Midbrain (tissue), 1 donor: Measurements from ENCODE around the gene NFIA.

ENCODE experiments used
- DNase-seq: peaks from one replicate; lab custom pipeline; 2025; lab: John Stamatoyannopoulos, UW

Gene NFIA

DNA sequence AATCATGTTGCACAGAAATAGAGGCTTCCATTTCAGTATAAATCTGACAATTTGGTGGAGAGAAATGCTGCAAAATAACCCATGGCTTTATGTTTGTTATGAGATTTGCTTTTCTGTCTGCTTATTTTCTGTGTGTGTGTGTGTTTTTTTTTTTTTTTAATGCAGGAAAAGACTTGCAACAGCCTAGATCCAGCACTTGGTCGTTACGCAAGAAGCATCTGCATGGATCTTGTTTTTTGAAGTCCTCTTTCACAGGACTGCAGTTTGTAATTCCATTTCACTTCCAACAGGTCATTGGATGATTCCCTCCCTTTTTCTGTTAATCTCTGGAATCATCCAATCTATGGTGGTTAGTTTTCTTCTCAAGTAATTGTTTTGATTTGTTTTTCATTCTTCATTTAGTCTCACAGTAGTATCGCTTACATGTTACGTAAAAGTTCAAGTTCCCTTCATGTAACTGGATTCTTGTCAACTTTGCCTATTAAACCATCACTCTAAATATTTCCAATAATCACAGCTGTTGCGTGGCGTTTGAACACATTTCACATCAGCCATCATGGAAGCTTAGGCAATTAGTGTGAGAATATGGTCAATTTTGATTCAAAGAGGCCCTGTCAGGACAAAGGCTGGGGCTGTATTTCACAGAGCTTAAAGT, 312.9 kb downstream of the NFIA start:
- no peak for DNase-seq

DNA sequence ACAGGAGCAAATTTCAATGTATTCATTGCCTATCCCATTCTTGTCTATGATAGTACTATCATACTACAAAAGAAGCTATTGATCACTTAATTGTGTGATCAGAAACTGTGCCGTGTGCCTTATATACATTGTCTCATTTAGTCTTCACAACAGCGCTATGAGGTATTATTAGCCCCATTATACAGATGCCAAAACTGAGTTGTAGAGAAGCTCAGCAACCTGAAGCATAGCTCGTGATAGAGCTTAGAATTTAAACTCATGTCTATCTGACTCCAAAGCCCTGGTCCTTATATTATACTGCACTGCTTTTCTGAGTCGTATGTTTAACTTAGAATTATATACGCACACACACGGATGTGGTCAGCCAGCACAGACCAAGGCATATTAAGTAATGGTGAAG, 315.1 kb downstream of the NFIA start:
- DNase-seq, result no peak

DNA sequence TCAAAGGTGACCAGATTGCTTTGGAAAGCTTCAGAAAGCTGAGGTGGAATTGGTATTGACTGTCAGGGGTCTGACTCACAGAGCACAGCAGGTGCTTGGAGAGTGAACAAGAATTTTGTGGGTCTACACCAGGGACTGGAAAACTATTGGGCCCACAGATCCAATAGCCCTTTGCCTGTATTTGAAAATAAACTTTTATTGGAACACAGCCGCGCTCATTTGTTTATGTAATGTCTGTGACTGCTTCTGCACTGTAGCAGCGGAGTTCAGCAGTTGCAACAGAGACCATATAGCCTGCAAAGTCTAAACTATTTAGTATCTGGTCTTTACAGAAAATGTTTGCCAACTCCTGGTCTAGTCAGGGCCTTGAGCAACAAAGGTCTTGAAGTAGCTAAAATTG, 315.6 kb downstream of the NFIA start:
- DNase-seq, result no peak

DNA sequence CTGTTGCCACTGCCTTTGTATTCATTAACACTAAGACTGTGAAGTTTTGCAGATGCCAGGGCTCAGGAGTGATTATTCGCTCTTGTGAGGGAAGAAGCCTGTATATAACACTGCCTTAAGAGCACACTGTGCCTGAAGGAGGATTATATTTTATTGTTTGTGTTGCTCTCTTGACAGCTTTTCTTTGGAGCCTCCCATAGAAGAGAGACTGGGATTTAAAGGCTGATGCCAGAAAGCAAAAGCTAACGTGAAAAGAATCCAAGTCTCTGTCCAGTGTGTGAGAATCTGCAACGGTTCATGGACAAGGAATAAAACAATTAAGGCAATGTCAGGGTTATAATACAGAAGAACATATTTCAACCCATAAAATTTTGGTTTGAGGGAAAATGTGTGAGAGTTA, 316.8 kb downstream of the NFIA start:
- no peak for DNase-seq

DNA sequence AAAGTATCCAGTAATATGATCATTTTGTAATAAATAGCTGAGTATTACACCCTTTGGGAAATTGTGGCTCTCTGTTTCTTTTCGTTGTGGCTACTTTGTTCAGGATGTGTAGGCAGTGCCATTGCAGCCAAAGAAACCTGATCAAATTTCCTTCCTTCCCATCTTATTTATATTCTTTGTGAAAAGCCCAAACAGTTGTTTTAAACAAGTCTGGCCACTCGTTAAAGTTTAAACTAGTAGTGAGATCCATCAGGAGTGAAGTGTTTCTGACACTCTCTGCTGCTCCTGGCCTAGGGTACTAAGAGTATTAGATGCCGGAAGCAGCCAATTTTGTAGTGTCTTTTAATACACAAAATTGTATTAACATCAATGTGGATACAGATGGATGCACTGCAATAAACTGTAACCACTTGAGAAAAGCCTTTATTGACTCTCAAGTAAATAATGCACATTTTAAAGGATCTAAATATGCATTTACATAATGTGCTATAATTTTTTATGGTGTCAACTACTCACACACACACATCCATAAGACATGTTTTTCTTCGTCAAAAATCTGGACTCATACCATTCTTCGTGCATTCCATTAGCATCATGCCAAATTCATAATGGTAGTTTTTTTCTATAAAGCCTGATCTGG, 317.9 kb downstream of the NFIA start:
- no peak for DNase-seq

DNA sequence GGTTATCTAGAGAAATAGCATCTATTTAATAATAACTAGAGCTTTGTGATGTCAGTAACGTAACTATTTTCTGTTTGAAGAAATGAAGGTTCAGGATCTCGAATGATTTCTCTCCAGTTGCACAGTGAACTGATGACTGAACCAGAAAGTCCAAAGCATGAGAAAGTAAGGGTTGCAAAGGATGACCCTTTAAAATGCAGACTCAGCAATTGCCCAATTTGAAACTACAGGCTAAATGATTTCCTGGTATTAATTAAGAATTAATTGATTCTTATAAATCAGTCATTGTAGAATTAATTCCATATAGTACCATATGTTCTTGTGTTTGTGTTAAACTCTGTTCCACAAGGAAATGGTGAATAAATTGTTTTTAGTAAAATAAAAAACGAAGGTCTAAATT, 318.6 kb downstream of the NFIA start:
- DNase-seq, result no peak

DNA sequence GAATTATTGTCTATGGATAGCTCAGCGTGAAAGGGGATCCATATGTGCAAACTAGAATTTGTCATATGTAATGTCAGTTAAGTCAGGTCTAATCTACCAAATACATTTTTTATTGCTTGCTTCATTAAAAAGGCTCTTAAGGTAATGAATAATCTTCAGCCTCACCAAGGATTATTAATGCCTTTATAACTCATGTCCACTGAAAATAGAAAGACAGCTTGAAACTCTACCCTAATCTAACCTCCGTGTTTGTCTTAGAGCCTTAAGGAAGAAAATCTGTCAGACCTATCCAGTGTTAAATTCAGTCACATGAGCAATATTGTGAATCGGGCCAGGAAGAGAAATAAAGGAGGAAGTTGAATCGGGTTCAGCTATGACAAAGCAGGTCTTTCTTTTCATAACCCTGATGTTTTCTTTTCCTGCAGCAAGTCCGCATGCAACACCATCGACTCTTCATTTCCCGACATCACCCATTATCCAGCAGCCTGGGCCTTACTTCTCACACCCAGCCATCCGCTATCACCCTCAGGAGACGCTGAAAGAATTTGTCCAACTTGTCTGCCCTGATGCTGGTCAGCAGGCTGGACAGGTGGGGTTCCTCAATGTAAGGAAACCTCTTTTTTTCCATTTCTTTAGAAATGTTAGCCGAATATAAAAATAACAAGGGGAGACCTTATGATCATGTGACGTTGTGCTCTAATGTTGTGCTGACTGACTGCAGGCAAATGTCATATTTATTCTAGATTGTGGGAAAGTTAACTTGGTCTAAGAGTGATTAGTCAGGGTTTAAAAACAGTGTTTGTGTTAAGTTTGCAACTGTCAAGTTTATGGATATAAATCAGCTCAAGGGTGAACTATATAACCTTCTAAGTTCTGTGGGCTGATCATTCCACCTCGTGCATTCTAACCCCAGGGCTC, 321.6 kb downstream of the NFIA start:
- no peak for DNase-seq

DNA sequence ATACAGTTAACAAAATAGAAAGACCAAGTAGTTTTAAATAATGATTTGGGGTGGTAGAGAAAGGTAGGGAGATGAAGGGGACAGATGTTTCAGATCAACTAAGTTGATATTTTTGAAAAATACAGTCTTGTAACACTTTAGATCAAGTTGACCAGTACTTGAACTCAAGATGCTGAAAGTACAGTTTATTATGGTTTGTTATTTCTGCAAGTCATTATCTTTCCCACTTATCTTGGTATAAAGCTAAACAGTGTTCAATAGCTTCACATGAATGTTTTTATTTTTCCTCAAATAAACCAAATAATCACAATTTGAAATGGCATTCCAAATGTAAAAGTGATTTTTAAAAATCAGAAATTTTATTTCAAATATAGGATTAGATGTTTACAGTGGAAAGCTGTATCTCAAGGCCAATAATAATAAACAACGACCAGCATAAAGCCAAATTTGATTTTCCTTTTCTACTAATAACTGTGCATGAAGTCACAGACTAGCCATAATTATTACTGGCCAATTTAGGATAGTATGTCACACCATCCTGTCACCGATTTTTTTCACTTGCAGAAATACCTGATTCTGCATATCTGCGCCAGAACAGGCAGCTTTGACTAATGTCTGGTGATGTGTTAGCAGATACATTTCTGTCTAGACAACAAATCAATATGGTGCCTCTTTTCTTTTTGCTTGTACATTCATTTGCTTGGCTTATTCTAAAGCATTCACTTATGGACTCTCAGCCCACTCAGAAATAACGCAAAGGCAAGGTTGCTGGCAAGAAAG, 322.4 kb downstream of the NFIA start:
- no peak for DNase-seq

DNA sequence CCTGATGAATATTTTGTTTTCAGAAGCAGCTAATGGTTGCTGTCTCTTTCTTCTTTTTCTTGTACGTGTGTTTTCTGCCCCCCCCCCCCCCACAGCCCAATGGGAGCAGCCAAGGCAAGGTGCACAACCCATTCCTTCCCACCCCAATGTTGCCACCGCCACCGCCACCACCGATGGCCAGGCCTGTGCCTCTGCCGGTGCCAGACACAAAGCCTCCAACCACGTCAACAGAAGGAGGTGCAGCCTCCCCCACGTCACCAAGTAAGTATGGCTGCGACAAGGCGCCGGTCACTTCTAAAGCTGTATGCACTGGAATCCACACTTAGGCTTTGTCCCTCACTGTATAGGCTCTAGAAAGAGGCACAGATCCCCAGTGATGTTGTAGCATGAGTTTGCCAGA, 324.1 kb downstream of the NFIA start:
- no peak for DNase-seq

DNA sequence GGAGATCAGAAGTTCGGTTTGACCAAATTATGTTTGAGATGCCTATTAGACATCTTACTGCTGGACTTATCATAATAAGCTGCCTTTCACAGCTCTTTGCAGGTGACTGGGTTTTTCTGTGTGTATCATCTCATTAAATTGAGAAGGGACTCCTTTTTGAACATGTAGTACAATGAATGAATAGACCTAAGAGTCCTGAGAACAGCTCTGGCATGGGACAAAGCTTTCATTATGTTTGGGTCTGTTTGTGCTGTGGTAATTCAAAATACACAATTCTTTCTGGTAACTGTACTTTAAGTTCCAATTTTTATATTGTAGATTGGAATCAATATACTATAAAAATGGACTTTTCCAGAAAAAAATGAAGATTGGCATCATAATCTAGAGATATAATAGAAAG, 330.2 kb downstream of the NFIA start:
- DNase-seq, result no peak

DNA sequence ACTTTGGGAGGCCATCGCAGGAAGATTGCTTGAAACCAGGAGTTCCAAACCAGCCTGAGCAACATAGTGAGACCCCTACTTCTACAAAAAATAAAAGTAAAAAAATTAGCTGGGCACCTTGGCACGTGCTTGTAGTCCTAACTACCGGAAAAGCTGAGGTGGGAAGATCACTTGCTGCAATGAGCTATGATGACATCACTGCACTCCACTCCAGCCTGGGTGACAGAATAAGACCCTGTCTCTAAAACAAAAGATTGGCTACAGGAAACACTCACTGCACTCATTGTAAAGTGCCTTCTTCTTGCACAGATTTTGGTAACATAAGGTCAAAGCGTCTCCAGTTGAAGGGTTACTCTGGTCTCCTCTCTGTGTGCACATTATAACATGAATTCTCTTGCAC, 336.8 kb downstream of the NFIA start:
- DNase-seq, result no peak

DNA sequence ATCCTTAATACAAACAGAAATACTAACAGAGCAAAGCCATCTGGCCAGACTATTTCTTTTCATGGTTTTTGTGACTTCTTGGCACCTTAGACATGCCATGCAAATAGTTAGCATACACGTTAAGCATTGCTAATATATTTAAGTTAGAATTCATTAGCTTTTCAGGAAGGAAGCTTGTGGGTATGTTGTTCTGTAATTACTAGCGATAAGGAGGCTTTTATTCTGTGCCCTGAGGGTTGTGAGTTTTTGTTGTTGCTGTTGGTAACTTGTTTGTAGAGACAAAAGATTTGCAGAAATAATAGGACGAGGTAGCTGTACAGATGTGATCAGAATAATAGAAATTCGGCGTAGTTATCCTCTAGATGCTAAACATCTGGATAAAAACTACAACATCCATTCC, 337.3 kb downstream of the NFIA start:
- DNase-seq, result no peak

DNA sequence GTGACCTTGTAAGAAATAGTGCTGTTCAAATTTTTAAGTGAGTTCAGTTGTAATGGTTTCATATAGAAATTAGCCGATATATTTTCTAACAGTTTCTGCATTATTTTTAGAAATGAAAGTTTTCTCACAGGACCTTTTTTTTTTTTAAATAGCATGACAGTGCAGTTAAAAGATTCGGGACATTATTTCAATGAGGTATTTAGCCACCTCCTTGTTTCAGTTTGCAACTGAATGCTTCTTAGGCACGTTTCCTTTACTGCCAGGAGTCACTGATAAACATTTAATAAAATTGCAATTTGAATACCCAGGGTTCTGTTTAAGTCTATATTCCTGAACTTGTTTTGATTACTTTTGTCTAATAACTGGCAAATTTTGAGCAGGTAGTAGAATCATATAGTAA, 337.9 kb downstream of the NFIA start:
- DNase-seq, result no peak

DNA sequence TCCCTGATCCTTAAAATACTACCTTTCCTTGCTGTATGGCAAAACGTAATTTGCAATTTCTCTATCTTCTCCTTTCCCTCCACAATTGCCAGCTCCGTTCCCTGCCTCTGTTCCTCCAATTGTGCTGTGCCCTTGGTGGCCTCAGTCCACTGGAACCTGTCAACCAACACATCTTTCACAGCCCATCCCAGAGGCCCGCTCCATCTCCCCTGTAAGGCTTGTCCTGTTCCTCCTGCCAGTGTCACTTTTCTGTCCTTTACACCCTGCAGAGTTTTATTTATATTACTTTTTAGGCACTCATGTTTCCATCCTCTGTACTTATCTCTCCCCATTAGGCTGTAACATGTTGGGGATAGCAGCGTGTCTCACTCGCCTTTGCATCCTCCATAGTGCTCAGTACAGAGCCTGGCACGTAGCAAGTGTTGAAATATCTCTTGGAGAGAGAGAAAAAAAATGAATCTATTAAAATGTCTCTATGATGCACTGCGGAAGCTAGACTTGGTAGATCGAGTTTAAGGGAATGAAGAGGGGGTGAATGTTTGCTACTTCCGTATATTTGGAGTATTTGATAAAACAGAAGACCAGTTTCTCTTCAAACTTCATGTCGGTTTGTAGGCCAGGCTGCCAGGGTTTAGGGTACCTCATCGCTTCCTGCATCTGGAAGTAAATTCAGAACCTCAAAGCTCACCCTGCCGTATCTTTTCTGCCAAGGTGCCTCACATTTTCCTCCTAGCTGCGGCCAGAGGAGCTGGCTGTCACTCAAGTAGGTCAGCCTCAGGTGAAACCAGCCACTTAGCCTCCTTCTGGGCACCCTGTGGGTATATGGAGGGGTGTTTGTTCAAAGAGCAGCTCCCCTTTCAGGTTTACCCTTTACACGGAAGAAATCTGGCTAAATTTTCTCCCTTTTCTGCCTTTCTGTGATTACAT, 338.8 kb downstream of the NFIA start:
- no peak for DNase-seq

DNA sequence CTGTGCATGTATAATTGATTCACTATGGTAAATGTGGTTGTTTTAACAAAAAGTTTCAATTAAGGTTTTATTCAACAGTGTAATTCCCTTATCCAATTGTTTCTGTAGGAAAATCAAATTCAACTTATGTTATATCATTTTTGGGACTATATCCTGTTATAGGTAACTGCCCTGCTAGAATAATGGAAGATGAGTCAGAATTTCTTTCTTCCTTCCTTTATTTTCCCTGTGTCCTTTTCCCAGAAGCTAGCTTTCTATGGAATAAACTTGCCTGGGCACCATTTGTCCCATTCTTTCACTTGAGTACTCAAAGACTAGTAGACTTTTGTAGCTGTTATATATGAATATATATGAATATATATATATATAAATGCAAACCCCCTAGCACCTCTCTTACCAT, 341.3 kb downstream of the NFIA start:
- DNase-seq, result no peak

DNA sequence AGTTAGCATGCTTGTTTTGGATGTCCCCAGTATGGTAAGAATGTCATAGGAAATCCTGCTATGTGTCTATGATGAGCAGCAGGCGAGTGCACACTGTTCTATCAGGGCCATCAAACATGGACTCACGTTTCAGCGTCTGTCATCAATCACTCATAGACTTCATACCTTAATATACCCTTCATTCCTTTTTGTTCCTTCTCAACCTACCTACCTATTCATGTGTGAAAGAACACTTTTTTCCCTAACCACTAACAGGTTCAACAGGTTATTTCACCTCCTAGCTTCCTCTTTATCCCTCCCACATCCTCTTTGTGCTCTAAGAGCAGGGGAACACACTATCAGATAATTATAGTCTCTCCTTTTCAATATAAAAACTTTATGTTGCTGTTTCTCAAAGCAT, 342.0 kb downstream of the NFIA start:
- DNase-seq, result no peak

DNA sequence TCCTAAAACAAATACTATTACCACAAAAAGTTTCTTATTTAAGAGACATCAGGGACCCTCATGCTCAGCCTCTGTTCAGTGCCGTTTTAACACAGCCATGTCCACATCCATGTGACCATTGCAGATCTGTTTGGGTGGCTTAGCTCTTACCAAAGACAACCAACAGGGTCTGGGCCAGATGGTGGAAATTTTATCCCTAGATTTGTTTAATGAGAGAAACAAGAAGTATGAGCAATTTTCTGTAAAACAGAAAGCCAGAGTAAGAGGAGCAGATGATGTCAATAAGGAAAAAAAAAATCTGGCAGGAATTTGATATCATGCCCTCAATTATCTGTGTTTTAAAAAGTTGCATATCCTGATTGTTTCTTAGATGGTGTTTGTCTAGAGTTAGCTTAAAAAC, 342.7 kb downstream of the NFIA start:
- DNase-seq, result no peak

DNA sequence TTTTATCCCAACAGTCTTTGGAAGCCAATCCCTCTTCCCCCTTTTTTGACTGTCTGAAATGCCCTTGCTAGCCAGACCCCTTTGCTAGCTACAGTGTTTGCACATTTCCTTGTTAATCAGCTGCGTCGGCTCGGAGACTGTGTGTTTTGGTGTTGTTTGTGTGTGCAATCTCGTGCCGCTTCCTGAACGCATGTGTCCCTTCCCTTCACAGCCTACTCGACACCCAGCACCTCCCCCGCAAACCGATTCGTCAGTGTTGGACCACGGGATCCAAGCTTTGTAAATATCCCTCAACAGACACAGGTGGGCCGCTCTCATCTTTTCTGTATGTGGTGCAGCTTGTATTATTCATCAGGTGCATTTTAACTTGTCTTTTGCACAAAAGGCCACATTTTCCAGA, 343.9 kb downstream of the NFIA start:
- no peak for DNase-seq

DNA sequence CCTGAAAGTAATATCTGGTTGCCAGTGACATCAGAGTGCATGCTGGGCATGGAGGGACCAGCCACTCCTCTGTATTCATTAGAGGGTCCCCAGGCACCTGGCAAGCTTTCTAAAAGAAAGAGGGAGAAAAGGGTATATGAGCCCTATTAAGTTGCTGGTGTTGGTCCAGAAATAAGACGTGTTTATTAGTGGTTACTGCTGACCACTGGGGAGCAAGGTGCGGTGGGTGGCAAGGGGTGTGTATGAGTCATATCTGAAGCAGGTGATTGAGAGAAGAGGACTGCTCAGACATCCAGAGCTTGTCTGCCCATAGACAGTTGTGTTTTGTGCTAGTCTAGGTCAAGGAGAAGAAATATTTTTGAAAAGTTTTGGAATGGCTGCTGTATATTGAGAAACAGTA, 344.5 kb downstream of the NFIA start:
- DNase-seq, result no peak

DNA sequence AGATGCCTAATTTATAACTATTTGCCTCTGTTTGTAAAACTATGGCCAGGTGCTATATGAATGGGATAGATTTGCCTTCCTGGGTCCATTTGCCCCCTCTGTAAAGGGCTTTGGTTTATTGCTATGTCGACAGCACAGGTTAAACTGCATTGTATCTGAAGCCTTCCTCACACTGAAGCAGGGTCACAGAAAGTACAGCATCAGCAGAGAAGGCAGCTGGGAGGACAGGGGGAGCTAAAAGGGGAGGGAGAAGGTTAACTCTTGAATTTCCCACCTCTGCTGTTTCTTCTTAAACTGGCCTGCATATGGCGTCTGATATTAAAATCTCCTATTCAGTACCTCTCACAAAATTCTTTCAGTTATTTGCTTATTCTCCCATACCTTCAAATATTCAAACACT, 345.1 kb downstream of the NFIA start:
- no peak for DNase-seq

DNA sequence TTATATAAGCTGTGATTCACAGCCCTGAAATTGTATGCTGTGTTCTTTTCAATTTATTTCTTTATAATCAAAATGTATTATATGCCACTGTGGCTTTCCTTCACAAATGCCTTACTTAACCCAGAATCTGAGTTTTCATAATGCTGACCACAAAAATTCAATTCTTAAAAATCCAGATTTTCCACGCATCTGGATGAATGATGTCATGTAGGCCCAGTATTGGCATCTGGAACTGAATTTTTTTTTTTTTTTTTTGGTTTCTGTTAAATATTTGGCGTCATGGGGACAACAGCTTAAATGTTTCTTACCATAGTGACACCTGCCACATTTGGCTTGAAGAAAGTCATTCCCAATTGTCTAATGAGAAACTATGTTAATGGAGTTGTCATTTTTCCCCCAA, 345.8 kb downstream of the NFIA start:
- no peak for DNase-seq
